Anterior cingulate cortex (tissue), 58 donors: Measurements from ENCODE around the gene SLC27A2.
"Not testable (repeated sequence)": the region's sequence is repeated elsewhere in the genome, so short reads cannot be mapped to it uniquely, and the experiment has no call there.

Experiments used
- DNase-seq, 58 donors: peaks; one replicate each; lab custom pipeline; 2025; lab: John Stamatoyannopoulos, UW

SLC27A2 gene

DNA sequence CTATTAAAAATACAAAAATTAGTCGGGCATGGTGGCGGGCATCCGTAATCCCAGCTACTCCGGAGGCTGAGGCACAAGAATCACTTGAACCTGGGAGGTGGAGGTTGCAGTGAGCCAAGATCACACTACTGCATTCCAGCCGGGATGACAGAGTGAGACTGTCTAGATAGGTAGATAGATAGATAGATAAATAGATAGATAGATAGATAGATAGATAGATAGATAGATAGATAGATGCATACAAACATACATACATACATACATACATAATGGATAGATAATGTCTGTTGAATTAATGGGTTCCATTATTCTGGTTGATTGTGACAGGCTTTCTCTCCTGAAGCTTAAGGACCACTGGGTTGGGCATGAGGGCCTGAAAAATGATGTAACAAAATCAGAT lies 6.8 kb downstream of the SLC27A2 start:
- not testable (repeated sequence) for DNase-seq

DNA sequence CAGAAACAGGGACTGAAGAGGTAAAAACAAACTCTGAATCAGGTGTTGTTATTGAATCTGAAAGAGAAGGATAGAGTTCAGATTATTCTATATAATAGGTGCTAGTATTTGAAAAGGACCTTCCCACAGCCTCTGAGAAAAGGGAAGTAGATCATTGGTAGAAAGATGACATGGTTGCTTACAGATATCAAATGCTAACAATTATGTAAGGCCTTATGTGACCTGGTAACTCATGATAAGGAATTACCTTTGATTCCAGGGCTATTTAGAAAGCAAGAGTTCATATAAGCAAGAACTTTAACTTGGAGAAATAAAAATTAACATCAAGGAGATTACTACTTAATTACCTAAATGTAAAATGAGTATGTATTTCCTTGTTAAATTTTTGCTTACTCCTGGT lies 7.6 kb downstream of the SLC27A2 start:
- DNase-seq: no peak

DNA sequence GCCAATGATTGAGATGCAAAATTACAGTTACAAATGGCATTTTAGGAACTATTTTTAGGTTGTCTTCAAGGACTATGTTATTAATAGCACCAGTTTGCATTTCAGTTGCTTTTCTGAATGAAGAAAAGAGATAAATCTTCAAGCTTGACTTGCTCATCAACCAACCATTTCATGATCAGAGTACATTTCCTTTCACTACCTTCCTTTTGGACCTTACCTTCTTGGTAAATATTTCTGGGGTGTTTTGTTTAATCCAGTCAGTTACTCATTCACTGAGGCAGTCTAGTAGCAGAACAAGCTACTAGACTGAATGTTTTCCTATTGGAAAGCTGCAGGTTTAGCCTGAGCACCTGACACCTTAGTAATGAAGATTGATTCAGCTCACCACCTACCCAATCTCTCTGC lies 8.2 kb downstream of the SLC27A2 start:
- no peak for DNase-seq

DNA sequence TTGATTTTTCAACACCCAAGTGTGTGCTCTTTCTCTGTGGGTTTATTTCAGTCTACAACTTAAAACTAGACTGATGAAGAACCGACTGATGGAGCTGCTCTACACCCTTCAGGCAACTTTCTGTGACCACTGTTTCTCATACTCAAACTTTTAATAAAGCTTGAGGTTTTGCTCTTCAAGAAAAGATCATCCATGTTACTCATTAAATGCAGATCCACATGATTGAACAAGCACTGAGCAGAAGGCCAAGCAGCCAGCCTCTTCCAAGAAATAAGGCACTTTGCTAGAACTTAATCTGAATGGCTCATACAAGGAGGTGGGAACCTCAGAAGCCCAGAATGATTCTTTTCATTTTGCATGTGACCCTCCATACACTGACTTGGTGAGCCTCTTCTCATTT lies 8.7 kb downstream of the SLC27A2 start:
- no peak for DNase-seq

DNA sequence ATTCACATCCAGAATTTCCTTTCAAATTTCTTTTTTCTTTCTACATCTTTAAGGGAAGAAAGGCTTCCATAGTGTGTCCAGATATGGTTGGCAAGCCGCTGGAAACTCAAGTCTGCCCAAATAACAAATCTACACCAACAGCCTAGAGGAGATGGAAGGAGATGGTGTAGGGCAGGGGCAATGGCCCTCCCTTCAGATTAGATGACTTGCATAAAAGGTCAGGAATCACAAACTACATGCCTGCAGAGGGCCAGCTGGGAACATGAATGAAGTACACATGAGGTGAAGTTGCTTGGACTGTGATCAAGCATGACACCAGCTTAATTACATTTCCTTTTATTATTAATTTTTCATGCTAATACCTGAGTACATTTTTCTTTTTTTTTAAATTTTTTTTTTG lies 10.2 kb downstream of the SLC27A2 start:
- DNase-seq: no peak

DNA sequence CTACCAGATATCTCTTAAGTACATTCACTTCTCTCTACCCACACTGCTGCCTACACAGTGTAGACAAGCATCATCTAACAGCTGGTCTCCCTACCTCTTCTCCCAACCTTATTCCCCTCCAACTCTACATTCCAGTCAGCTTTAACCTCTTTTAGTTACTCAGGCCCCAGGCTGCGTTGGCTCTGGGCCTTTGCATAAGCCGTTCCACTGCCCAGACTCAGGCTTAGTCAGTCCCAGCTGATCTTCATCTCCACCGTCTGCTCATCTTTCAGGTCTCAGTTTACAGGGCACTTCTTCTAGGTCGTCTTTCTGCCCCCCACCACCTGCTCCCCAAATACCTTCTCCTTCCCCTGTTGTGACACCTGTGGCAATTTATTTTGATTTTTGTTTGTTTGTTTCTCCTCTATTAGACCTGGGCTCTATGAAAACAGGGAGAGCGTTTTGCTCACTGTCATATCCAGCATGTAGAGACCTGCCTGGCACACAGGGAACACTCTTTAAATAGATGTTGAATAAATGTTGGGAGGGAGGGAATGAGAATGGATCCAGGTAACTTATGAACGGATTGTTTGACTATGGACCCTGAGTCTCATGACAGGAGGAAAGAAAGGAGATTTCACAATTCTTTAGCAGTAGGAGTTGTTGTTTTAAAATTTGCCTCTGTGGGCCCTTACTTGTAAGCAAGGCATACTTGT lies 11.1 kb downstream of the SLC27A2 start:
- DNase-seq: no peak

DNA sequence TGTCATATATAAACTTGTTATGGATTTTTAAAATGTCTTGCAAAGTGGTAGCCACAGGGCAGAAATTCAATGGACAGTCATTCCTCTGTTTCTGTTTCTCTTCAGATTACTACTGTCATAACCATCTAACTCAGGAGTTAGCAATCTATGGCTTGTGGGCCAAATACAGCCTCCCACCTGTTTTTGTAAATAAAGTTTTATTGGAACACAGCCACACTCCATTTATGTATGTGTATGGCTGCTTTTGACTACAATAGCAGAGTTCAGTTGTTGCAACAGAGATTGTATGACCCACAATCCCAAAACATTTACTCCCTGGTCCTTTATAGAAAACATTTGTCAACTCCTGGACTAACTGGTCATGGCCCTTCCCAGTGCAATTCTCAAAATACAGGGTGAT lies 20.0 kb downstream of the SLC27A2 start:
- no peak for DNase-seq

DNA sequence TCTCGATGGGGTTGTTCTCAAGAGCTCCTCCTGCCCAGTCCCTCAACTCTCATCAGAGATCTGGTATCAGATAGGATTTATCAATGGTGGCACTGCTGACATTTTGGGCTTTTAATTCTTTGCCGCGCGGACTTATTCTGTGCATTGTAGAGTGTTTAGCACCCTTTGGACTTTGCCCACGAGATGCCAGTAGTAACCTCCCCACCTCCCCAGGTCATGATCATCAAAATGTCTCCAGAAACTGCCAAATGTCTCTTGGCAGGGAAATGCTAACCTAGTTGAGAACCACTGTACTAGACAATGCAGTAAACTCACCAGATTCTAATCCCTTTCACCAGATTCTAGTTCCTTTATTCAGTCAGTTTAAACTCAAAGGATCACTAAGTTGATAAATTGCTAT lies 24.0 kb downstream of the SLC27A2 start:
- DNase-seq: no peak

DNA sequence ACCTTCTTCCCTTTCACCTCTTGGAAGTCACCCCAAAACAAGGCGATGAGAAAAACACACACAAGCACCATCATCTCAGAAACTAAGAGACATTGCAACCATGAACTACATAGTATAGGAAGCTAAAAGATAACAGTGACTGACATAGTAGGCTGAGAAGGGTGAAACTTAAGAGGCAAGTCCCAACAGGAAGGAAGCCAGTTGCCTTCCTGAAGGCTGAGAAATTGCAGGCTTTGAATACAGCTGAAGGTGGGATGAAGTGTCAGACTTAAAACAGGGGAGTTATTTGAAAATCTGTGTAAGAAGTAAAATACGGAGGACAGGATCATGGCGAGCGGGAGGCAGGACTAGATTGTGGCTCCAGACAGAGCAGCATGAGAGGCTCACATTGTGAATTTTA lies 27.8 kb downstream of the SLC27A2 start:
- DNase-seq: no peak

DNA sequence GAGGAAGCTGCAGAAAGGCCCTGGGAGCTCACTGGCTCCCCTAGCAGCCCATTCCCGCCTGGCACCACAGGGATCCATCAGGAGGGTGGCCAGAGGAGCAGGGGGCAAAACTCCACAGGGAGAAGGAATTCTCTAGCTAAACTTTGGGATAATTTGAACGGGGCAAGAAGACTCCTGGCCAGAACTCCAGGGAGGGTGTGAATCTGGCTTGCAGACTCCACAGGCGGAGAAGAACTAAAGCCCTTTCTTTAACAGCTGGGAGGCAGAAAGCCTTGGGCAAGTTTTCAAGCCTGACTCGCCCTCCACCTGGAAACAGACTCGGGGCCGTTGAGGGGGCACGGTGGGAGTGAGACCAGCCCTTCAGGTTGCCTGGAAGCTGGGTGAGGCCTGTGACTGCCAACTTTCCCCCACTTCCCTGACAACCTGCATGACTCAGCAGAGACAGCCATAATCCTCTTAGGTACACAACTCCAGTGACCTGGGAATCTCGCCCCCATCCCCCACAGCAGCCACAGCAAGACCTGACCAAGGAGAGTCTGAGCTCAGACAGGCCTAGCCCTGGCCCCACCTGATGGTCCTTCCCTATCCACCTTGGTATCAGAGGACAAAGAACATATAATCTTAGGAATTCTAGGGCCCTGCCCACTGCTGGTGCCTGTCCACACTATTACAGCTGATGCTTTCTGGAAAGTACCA lies 28.6 kb downstream of the SLC27A2 start:
- DNase-seq: no peak

DNA sequence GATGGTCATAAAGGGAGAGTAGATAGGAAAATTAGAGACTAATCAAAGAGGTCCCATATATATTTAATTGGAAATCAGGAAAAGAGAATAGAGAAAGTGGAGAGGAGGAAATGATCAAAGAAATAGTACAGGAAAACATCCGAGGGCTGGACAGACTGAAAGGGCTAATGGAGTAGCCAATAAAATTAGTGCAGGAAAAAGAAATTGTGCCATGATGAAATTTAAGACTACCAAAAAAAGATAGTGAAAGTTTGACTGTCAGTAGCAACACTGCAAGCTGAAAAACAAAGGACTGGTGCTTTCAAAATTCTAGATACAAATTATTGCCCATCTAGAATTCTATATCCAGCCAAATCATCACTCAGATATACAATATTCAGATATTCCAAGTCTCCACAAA lies 36.3 kb downstream of the SLC27A2 start:
- DNase-seq: no peak

DNA sequence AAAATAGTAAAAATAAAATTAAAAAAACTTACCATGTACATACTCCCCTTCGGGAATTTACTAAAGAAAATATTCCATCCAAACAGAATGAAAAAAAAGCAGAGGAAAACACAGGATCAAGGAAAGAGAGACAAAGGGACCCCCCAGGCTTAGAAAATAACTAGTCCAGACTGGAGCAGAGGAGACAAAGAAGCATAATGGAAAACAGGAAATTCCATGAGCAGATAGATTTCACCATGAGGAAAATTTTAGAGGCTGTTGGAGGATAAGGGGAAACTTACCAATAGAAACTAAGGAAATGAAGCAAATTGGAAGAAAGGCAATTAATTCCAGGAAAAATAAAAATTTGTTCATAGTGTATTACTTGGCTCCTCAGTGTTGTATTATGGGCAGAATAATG lies 36.7 kb downstream of the SLC27A2 start:
- DNase-seq: no peak

DNA sequence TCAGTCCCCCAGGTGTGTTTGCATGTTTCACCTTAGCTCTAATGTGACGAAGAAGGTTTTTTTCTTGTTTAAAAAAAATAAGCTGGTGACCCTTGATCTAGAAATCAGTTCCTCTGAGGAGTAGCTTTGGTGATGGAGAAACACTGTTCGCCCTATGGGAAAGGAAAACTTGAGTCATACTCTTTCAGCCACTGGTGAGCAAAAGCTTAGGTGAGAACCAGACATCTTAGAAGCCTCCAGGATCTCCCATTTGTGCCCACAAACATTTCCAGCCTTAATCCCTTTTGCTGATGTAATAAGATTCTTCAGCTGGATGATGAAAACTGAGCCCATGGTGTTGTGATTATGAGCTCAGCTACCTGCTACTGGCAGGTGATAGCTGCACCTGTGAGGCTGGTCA lies 37.8 kb downstream of the SLC27A2 start:
- no peak for DNase-seq

DNA sequence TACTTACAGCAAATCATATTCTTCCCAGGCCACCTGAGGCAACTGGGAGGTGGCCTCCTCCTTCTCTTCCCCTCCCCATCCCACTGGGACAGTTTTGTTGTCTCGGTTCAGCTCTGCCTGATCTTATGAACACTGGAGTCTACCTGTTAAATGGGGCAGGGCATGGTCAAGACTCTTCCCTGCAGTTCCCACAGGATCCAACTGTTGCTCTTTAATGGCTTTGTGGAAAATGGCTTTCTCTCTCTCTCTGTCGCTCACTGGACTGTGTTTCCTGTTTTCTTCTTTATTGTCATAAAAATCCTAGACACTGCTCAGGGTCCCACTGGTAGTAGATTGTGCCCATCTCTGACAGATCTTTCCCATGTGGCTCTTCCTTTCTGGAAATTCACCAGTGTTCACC lies 40.2 kb downstream of the SLC27A2 start:
- DNase-seq: no peak

DNA sequence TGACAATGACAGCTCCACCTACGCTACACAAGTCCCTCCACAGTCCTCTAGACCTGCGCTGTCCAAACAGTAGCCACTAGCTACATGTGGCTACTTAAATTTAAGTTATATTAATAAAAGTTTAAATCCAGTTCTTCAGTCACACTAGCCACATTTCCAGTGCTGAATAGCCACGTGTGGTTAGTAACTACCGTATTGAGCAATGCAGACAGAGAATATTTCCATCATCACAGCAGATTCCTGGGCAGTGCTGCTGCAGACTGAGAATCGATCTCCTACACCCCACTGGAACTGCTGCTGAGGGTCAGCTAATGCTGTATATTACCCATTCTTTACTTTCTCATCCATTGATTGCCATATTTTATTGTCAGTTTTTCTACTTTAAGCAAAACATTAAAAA lies 42.6 kb downstream of the SLC27A2 start:
- no peak for DNase-seq

DNA sequence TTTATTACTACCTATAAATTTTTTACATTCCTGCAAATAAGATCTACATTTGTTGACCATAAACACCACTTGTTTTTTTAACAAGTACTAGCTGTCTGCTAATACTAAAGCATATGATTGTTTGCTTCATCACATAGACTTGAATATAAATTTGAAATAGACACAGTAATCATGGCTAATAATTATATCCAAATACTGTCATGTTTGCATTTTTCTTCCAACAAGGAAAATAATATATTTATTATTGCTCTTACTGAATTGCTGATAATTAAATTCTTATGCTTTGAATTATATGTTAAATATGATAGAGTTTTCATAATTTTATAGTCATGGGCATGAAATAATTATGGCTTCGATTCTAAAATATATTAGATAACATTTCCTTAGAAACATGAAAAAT lies 43.1 kb downstream of the SLC27A2 start:
- DNase-seq: no peak

DNA sequence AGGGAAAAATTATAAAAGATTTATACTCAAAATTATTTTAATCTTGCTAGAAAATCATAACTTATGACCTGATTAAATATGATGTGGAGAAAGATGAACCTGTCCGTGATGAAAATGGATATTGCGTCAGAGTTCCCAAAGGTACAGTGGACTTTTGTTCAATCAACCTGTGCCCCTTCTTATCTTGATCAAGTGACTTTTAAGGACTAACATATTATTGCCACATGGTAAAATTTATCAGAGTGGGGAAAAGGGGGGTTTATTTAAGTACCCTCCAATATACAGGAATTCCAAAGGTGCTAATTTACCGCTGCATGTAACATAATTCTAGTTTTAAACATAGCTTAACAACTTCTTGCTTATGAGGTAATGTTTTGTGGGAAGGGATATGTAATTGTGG lies 43.9 kb downstream of the SLC27A2 start:
- DNase-seq: no peak

DNA sequence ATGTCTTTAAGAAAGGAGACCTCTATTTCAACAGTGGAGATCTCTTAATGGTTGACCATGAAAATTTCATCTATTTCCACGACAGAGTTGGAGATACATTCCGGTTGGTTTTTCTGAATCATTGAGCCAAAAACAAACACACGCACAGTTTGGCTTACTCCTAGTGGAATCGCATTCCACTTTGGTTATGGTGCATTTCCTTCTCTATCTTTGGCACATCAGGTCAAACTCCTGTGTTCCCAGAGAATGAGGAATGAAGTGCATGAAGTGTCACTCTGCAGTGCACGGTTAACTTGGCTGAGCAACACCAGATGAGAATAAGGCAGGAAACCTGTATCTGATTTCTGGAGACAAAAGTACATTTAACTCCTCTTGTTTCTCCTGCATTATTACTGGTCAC lies 45.1 kb downstream of the SLC27A2 start:
- no peak for DNase-seq

DNA sequence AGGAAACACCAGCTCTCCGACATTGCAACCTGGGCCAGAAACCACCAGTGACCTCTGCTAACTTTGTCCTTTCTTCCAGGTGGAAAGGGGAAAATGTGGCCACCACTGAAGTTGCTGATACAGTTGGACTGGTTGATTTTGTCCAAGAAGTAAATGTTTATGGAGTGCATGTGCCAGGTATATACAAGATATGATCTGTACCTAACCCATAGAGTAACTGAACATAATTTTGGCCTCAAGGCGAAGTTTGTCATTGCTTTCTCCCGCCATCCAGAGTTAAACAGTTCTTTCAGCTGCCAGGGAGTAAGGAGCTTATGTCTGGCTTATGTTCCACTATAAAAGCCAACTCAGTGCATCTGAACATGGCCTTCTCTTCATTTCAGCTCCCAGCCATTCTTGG lies 46.9 kb downstream of the SLC27A2 start:
- DNase-seq: no peak

DNA sequence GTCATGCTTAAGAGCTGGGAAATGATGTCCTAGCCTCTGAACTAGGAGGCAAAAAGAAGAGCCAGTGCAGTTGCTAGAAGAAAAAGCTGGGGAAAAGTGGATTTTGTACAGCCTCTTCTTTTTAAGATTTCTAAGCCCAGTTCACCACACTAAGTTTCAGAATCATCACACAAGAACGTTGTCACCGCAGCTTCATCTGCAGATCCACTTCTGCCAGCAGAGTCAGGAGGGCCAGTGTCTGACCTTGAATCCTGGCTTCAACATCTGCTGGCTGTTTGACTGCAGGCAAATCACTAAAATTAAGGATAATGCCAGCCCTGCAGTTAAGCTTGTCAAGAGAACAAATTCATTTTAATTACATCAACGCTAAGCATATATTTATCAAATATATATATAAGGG lies 47.3 kb downstream of the SLC27A2 start:
- no peak for DNase-seq

DNA sequence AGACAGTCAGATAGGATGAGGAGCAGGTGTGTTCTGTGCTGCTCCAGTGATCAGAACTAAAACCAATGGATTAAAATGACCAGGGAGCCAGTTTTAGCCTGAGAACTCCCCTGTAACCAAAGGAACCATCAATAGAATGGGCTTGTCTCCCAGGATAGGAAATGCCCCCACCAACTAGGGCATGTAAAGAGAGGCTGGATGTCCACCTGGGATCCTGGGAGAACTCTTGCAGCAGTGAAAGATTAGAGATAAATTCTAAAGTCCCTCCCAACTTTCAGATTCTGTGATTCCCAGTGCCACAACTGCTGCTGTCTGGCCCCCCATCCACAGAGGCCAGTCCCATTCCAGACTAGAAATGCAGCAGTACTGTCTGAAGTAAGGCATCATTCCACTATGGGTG lies 49.8 kb downstream of the SLC27A2 start:
- DNase-seq: no peak

DNA sequence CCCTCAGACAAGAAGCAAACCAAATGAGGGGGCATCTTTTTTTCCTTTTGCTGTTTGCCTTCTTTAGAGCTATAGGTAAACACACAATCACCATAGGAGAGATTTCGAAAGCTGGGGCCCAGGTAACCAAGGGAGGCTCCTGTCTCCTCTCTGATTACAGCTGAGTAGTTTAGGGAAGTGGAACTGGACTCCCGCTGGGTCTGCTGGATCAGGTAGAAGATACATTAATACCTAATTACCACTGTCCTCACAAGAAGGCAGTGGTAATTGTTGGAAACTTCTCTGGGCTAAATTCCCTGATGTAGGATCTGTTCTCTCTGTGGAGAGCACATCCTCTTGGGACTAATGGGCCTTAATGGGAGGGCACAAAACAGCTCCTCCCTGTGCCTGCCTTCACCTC lies 50.8 kb downstream of the SLC27A2 start:
- no peak for DNase-seq
